SK-N-SH treated with all-trans-retinoic acid at 6 μM for 48 hours (cell line): ENCODE data around the gene PTBP2.

Experiments used
- ATAC-seq: fragments of 200-7000 bp; cut with Tn5 transposase; 3 replicates; pipeline ENCODE4 v1.9.1; 2020; ENCODE audit warnings: mild to moderate bottlenecking, moderate library complexity
- BACH2 ChIP-seq: fragments of 250-450 bp; sonication (Bioruptor Pico); IDR thresholded peaks from 2 replicates; pipeline ENCODE4 v1.9.0; 2021; ENCODE audit warnings: mild to moderate bottlenecking, borderline replicate concordance
- CREB5 ChIP-seq: fragments of 250-450 bp; sonication (Bioruptor Pico); IDR thresholded peaks from 2 replicates; pipeline ENCODE4 v1.5.1; 2020; ENCODE audit warnings: low read depth, mild to moderate bottlenecking, moderate library complexity
- CSDC2 ChIP-seq: fragments of 250-450 bp; sonication (Bioruptor Pico); IDR thresholded peaks from 2 replicates; pipeline ENCODE4 v1.5.0; 2020; ENCODE audit warnings: mild to moderate bottlenecking, moderate library complexity
- CSRNP3 ChIP-seq: fragments of 250-450 bp; sonication (Bioruptor Pico); IDR thresholded peaks from 2 replicates; pipeline ENCODE4 v1.5.1; 2021; ENCODE audit warnings: mild to moderate bottlenecking, moderate library complexity
- ESRRG ChIP-seq: fragments of 250-450 bp; sonication (Bioruptor Pico); IDR thresholded peaks from 2 replicates; pipeline ENCODE4 v1.6.1; 2021; ENCODE audit warnings: mild to moderate bottlenecking
- GLIS3 ChIP-seq: fragments of 250-450 bp; sonication (Bioruptor Pico); IDR thresholded peaks from 2 replicates; pipeline ENCODE4 v1.5.0; 2020; ENCODE audit warnings: mild to moderate bottlenecking, moderate library complexity
- ISL1 ChIP-seq: fragments of 250-450 bp; sonication (Bioruptor Pico); IDR thresholded peaks from 2 replicates; pipeline ENCODE4 v2.1.2; 2022; ENCODE audit warnings: mild to moderate bottlenecking, moderate library complexity
- OSR1 ChIP-seq: fragments of 250-450 bp; sonication (Bioruptor Pico); IDR thresholded peaks from 2 replicates; pipeline ENCODE4 v1.8.0; 2022; ENCODE audit warnings: moderate library complexity, mild to moderate bottlenecking, inconsistent platforms
- PATZ1 ChIP-seq: fragments of 250-450 bp; sonication (Bioruptor Pico); IDR thresholded peaks from 2 replicates; pipeline ENCODE4 v1.8.0; 2020; ENCODE audit warnings: mild to moderate bottlenecking, moderate library complexity, borderline replicate concordance
- POU6F1 ChIP-seq: fragments of 250-450 bp; sonication (Bioruptor Pico); IDR thresholded peaks from 2 replicates; pipeline ENCODE4 v1.8.0; 2021; ENCODE audit warnings: low read depth, mild to moderate bottlenecking, moderate library complexity, borderline replicate concordance
- PPARA ChIP-seq: fragments of 250-450 bp; sonication (Bioruptor Pico); IDR thresholded peaks from 2 replicates; pipeline ENCODE4 v1.5.0; 2020; ENCODE audit warnings: mild to moderate bottlenecking, borderline replicate concordance
- SNAI2 ChIP-seq: fragments of 250-450 bp; sonication (Bioruptor Pico); IDR thresholded peaks from 2 replicates; pipeline ENCODE4 v1.5.0; 2020; ENCODE audit warnings: mild to moderate bottlenecking, moderate library complexity
- TCF4 ChIP-seq: fragments of 250-450 bp; sonication (Bioruptor Pico); IDR thresholded peaks from 2 replicates; pipeline ENCODE4 v1.8.0; 2021; ENCODE audit warnings: mild to moderate bottlenecking, moderate library complexity, borderline replicate concordance
- TOX ChIP-seq: fragments of 250-450 bp; sonication (Bioruptor Pico); IDR thresholded peaks from 2 replicates; pipeline ENCODE4 v1.8.0; 2021; ENCODE audit warnings: mild to moderate bottlenecking, moderate library complexity, borderline replicate concordance
- TSHZ2 ChIP-seq: fragments of 250-450 bp; sonication (Bioruptor Pico); IDR thresholded peaks from 2 replicates; pipeline ENCODE4 v1.5.0; 2020; ENCODE audit warnings: mild to moderate bottlenecking, moderate library complexity
- ZC3H10 ChIP-seq: fragments of 250-450 bp; sonication (Bioruptor Pico); IDR thresholded peaks from 2 replicates; pipeline ENCODE4 v1.5.1; 2021; ENCODE audit warnings: mild to moderate bottlenecking, moderate library complexity
- ZFP3 ChIP-seq: fragments of 250-450 bp; sonication (Bioruptor Pico); IDR thresholded peaks from 2 replicates; pipeline ENCODE4 v1.5.0; 2020; ENCODE audit warnings: mild to moderate bottlenecking, moderate library complexity
- ZNF565 ChIP-seq: fragments of 450-650 bp; formaldehyde crosslinking; conservative IDR thresholded peaks from 2 replicates; pipeline ENCODE4 v1.5.0; 2020; ENCODE audit warnings: low read depth, mild to moderate bottlenecking, moderate library complexity
- ZNF70 ChIP-seq: fragments of 450-650 bp; formaldehyde crosslinking; IDR thresholded peaks from 2 replicates; pipeline ENCODE4 v1.5.0; 2020; ENCODE audit warnings: mild to moderate bottlenecking, moderate library complexity
- ZNF8 ChIP-seq: fragments of 450-650 bp; formaldehyde crosslinking; IDR thresholded peaks from 2 replicates; pipeline ENCODE4 v1.5.0; 2020; ENCODE audit warnings: mild to moderate bottlenecking, moderate library complexity

Gene PTBP2

GRCh38 chr1:96722161-96722922 lies 758 bp downstream of the PTBP2 start (continued):
- no peak for TF ChIP-seq CSRNP3 (CRISPR knock-in tag)

GRCh38 chr1:96722958-96723357 lies 1.4 kb downstream of the PTBP2 start:
- TF ChIP-seq BACH2 (CRISPR knock-in tag) (no peak), TOX (CRISPR knock-in tag) (no peak), OSR1 (CRISPR knock-in tag) (no peak), TCF4 (CRISPR knock-in tag) (no peak), GLIS3 (CRISPR knock-in tag) (no peak), ZC3H10 (CRISPR knock-in tag) (no peak), CSRNP3 (CRISPR knock-in tag) (no peak), CREB5 (CRISPR knock-in tag) (no peak), ISL1 (CRISPR knock-in tag) (no peak), PPARA (CRISPR knock-in tag) (no peak), ZFP3 (CRISPR knock-in tag) (no peak), ZNF70 (CRISPR knock-in tag) (no peak), POU6F1 (CRISPR knock-in tag) (no peak), ESRRG (no peak), PATZ1 (CRISPR knock-in tag) (no peak), TSHZ2 (CRISPR knock-in tag) (no peak), SNAI2 (no peak), CSDC2 (CRISPR knock-in tag) (no peak)
- ATAC-seq: no peak

GRCh38 chr1:96723377-96723776 lies 1.8 kb downstream of the PTBP2 start:
- no peak for ATAC-seq
- TF ChIP-seq CSDC2 (CRISPR knock-in tag): no peak
- no peak for TF ChIP-seq TSHZ2 (CRISPR knock-in tag)
- TF ChIP-seq ZNF565 (CRISPR knock-in tag): no peak
- no peak for TF ChIP-seq ZFP3 (CRISPR knock-in tag)
- no peak for TF ChIP-seq BACH2 (CRISPR knock-in tag)
- TF ChIP-seq ZNF8 (CRISPR knock-in tag): no peak
- no peak for TF ChIP-seq ZC3H10 (CRISPR knock-in tag)
- no peak for TF ChIP-seq ESRRG
- no peak for TF ChIP-seq GLIS3 (CRISPR knock-in tag)
- no peak for TF ChIP-seq POU6F1 (CRISPR knock-in tag)
- no peak for TF ChIP-seq ZNF70 (CRISPR knock-in tag)
